ENCODE measurements around the gene TUBGCP6. TPM values are rescaled to one million over a fixed set of nuclear protein-coding genes. Genes with fewer than 3 reads are reported as not detected.

Gene TUBGCP6
- total RNA-seq, 4 donors from 2014 or later: 43.8 to 110 (median 73.1) TPM

DNA sequence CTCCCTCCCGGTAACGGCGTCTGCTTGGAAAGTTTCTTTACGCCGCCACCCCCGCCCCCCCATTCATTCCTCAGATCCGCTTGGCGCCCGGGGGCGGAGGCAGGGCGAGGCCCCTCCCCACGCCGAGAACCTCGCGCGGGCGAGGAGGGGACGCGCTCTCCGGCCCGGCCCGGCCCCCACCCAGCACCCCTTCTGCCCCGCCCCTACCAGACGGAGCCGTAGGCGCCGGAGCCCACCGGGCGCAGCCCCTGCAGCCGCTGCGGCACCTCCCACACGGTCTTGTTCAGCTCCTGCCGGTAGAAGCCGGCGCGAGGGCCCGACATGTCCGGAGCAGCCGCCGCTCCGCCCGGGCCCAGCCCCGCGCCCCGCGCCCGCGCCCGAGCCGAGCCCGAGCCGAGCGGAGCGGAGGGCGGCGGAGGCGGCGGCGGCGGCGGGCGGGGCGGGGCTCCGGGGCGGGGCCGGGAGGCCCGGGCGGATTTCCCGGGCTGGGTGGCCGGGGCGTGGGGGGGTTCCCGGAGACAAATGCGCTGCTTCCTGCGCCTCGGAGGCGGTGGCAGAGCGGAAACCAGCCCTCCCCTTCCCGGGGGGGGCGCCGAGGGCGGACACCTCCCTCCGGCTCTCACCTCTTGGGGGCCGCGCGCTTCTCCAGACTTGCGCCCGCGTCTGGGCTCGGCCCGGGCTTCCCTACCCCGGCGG, 25.3 kb upstream of the TUBGCP6 start, which contains the start of gene MAPK11:
MAPK11 (minus strand) TSS at position 411 of the 696 bp plus-strand sequence; CDS start at position 323, 88 bp downstream.
- in situ Hi-C loops (cut with MboI; ENCODE audit: low pct_ligation_motif_present in 1 of 4, low pct_unique_long_range_greater_than_20kb in 1 of 4, low sequenced_read_pairs in 3 of 4) (loop anchor here in 2 of 4 donors (10.0 kb wide), 2 partner anchors 65 to 225 kb away; no protein-coding TSS in a partner anchor), intact Hi-C loops (cut with DNase I; ENCODE audit: low total_unique reads) (no loop called here)
- peaks cover 23 to 54% (median 49%) of the 10 kb centered on the region in 4 donors for H3K4me1 ChIP-seq
- no peaks in the 10 kb centered on the region for H3K9me3 ChIP-seq
- DNase-seq: peak; percentile 58
- peaks cover 51% of the 10 kb centered on the region for H3K27me3 ChIP-seq
- H3K27ac ChIP-seq: peak within 1 kb of the TSS; percentile 26 to 55 (median 40)
- no peak for TF ChIP-seq EP300 (IDR thresholded peaks at IDR 0.05; ENCODE audit: low read depth)
- TF ChIP-seq, protein P1, sequence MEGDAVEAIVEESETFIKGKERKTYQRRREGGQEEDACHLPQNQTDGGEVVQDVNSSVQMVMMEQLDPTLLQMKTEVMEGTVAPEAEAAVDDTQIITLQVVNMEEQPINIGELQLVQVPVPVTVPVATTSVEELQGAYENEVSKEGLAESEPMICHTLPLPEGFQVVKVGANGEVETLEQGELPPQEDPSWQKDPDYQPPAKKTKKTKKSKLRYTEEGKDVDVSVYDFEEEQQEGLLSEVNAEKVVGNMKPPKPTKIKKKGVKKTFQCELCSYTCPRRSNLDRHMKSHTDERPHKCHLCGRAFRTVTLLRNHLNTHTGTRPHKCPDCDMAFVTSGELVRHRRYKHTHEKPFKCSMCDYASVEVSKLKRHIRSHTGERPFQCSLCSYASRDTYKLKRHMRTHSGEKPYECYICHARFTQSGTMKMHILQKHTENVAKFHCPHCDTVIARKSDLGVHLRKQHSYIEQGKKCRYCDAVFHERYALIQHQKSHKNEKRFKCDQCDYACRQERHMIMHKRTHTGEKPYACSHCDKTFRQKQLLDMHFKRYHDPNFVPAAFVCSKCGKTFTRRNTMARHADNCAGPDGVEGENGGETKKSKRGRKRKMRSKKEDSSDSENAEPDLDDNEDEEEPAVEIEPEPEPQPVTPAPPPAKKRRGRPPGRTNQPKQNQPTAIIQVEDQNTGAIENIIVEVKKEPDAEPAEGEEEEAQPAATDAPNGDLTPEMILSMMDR (IDR thresholded peaks at IDR 0.05): no peak
- peak within 1 kb of the TSS in 3 of 4 donors; percentile 33 to 59 (median 47) for H3K4me3 ChIP-seq
- H3K36me3 ChIP-seq: peaks cover 0 to 1% (median 0%) of the 10 kb centered on the region in 4 donors
- 0% methylated on average over 54 of the region's 92 CpGs; no CpG with 5 or more reads in 1 of the 2 donors for WGBS, 2 donors (ENCODE audit: low coverage in 1 of 2)

DNA sequence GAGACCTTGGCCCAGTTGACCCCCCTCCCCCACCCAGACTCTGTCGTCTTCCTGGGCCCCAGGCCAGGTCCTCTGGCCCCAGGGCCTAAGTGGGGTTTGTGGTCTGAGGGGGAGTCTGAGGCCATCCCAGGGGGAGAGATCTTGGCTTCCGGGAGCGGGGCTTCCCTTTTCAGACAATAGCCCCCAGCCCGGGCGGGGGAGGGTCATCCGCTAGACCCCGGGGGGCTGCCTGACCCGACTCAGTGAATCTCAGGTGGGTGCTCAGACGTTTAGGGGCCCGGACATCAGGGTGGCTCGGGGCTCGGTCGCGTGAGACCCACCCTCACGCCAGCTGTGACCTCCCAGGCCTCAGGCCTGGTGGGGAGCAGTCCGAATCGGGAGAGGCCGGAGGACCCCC, 24.7 kb upstream of the TUBGCP6 start:
- Histone ChIP-seq H3K9me3 (no peaks in the 10 kb centered on the region), H3K4me1 (peaks cover 23 to 54% (median 49%) of the 10 kb centered on the region in 4 donors), H3K36me3 (no peaks in the 10 kb centered on the region), H3K27me3 (peaks cover 51% of the 10 kb centered on the region), H3K27ac (peak overlapping the region in 2 of 4 donors; percentile 37 to 43), H3K4me3 (peak overlapping the region in 3 of 4 donors; percentile 33 to 59 (median 47))
- in situ Hi-C loops (cut with MboI; ENCODE audit: low pct_ligation_motif_present in 1 of 4, low pct_unique_long_range_greater_than_20kb in 1 of 4, low sequenced_read_pairs in 3 of 4): loop anchor here in 1 of 4 donors (10.0 kb wide), 1 partner anchor 225 kb away; no protein-coding TSS in a partner anchor
- WGBS, 2 donors (ENCODE audit: low coverage in 1 of 2): 15% methylated on average over 10 of the region's 18 CpGs; no CpG with 5 or more reads in 1 of the 2 donors
- intact Hi-C loops (cut with DNase I; ENCODE audit: low total_unique reads): no loop called here
- TF ChIP-seq POLR2A (IDR thresholded peaks at IDR 0.05) (no peak), EP300 (IDR thresholded peaks at IDR 0.05; ENCODE audit: low read depth) (no peak), POLR2AphosphoS5 (IDR thresholded peaks at IDR 0.05) (no peak)
- TF ChIP-seq, protein P1 (IDR thresholded peaks at IDR 0.05): no peak
- DNase-seq: no peak

DNA sequence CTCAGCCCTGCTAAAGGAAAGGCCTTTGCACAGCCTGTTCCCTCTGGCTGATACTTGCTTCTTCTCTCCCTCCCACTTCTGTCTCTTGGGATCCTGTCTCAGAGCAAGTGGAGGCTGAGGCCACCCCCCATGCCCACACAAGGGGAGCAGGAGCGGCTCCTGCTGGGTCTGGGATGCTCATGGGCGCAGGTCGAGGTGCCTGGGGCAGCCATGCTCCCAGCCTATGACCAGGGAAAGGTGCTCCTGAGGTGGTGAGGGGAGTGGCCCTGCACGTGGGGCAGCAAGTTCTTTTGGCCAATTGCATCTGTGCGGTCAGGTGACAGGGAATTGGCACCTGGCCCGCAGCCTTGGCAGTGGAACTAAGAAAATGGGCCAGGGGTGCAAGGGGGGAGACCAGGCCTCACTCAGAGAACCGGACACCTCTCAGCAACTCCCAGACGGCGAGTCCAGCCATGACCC, 23.9 kb upstream of the TUBGCP6 start:
- WGBS, 2 donors (ENCODE audit: low coverage in 1 of 2): 40% methylated on average over 9 of the region's 9 CpGs; no CpG with 5 or more reads in 1 of the 2 donors
- H3K27me3 ChIP-seq: peaks cover 57% of the 10 kb centered on the region
- H3K4me3 ChIP-seq: no peak overlapping the region
- DNase-seq: peak; percentile 35
- H3K9me3 ChIP-seq: no peaks in the 10 kb centered on the region
- TF ChIP-seq EP300 (IDR thresholded peaks at IDR 0.05; ENCODE audit: low read depth): no peak
- no peak for TF ChIP-seq POLR2AphosphoS5 (IDR thresholded peaks at IDR 0.05)
- no peak for TF ChIP-seq POLR2A (IDR thresholded peaks at IDR 0.05)
- TF ChIP-seq, protein P1 (IDR thresholded peaks at IDR 0.05): no peak
- H3K36me3 ChIP-seq: no peaks in the 10 kb centered on the region
- in situ Hi-C loops (cut with MboI; ENCODE audit: low pct_ligation_motif_present in 1 of 4, low pct_unique_long_range_greater_than_20kb in 1 of 4, low sequenced_read_pairs in 3 of 4): loop anchor here in 1 of 4 donors (10.0 kb wide), 1 partner anchor 226 kb away; no protein-coding TSS in a partner anchor
- H3K4me1 ChIP-seq: peaks cover 23 to 54% (median 49%) of the 10 kb centered on the region in 4 donors
- intact Hi-C loops (cut with DNase I; ENCODE audit: low total_unique reads): no loop called here
- H3K27ac ChIP-seq: no peak overlapping the region

Data from transverse colon (tissue), 4 donors.